Measurements from ENCODE around the gene POFUT1. TPM values are rescaled to one million over a fixed set of nuclear protein-coding genes. Genes with fewer than 3 reads are reported as not detected.

POFUT1 gene
- total and polyA plus RNA-seq, 9 of the 15 experiments (the other 6 are each of a cell fraction or from before 2014, with no cell fraction given) = 3.5 to 44.7 (median 23.5) TPM

DNA sequence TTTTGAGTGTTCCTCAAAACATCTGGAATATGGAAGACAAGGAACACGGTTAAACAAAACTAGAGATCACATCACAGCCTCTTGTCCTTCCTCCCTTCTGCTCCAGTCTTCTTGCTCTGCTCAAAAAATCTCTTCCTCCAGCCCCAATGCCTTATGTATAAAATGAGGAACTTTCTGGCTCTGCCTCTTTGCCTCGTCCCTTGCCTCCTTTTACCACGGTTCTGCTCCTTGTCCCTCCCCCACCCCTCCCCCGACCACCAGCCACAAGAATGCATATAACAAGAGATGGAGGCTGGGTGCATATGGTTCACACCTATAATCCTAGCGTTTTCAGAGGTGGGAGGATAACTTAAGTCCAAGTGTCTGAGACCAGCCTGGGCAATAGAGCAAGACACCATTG lies 43.7 kb upstream of the POFUT1 start:
- intact Hi-C loops (cut with micrococcal nuclease) (no loop called here), in situ Hi-C loops (cut with MboI) (loop anchor here (25.0 kb wide), 1 partner anchor 498 kb away; the partner anchor contains the start of gene C20orf203)
- no TSS peak for BruUV-seq (replicated peaks)
- POLR2A ChIA-PET = no interaction called here
- DNase-seq (ENCODE audit: extremely low read depth in 1 of 4, low spot score in 3 of 4) = no peak
- H3K27me3 ChIP-seq (ENCODE audit: control insufficient read depth in 2 of 2, insufficient read depth in 2 of 2, low read length in 2 of 2) = no peaks in the 10 kb centered on the region
- no peak overlapping the region for H2AFZ ChIP-seq (ENCODE audit: low read depth, low read length)
- H3K9me1 ChIP-seq (ENCODE audit: control insufficient read depth, insufficient read depth, low read length) = no peaks in the 10 kb centered on the region
- TF ChIP-seq, protein P1, sequence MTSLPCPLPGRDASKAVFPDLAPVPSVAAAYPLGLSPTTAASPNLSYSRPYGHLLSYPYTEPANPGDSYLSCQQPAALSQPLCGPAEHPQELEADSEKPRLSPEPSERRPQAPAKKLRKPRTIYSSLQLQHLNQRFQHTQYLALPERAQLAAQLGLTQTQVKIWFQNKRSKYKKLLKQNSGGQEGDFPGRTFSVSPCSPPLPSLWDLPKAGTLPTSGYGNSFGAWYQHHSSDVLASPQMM (CRISPR knock-in tag; IDR thresholded peaks at IDR 0.05) = no peak
- TF ChIP-seq PRPF4 (IDR thresholded peaks at IDR 0.05; ENCODE audit: insufficient read depth, low read depth, low read length, poor library complexity, severe bottlenecking) (no peak), GABPA (tag; conservative IDR thresholded peaks at IDR 0.05; ENCODE audit: low read depth) (no peak), ILK (tag; IDR thresholded peaks at IDR 0.05; ENCODE audit: borderline replicate concordance, low read depth) (no peak), RFX1 (IDR thresholded peaks at IDR 0.05) (no peak), ZNF347 (CRISPR knock-in tag; IDR thresholded peaks at IDR 0.05; ENCODE audit: low read depth) (no peak), ZNF197 (CRISPR knock-in tag; IDR thresholded peaks at IDR 0.05; ENCODE audit: low read depth) (no peak), ZNF696 (CRISPR knock-in tag; conservative IDR thresholded peaks at IDR 0.05) (no peak), ZFX (CRISPR knock-in tag; IDR thresholded peaks at IDR 0.05) (no peak), ARID1B (IDR thresholded peaks at IDR 0.05) (no peak), KLF10 (CRISPR knock-in tag; IDR thresholded peaks at IDR 0.05) (no peak), CBX3 (IDR thresholded peaks at IDR 0.05; ENCODE audit: borderline replicate concordance in 1 of 2, low read length in 2 of 2) (no peak), FOXP1 (CRISPR knock-in tag; IDR thresholded peaks at IDR 0.05) (no peak), PHB (CRISPR knock-in tag; IDR thresholded peaks at IDR 0.05) (no peak), SIX5 (IDR thresholded peaks at IDR 0.05; ENCODE audit: borderline replicate concordance in 1 of 2, insufficient read depth in 1 of 2, low read depth in 1 of 2, low read length in 2 of 2) (no peak)
- TF ChIP-seq, protein P2, sequence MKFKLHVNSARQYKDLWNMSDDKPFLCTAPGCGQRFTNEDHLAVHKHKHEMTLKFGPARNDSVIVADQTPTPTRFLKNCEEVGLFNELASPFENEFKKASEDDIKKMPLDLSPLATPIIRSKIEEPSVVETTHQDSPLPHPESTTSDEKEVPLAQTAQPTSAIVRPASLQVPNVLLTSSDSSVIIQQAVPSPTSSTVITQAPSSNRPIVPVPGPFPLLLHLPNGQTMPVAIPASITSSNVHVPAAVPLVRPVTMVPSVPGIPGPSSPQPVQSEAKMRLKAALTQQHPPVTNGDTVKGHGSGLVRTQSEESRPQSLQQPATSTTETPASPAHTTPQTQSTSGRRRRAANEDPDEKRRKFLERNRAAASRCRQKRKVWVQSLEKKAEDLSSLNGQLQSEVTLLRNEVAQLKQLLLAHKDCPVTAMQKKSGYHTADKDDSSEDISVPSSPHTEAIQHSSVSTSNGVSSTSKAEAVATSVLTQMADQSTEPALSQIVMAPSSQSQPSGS (CRISPR knock-in tag; IDR thresholded peaks at IDR 0.05) = no peak
- H3K4me3 ChIP-seq = no peak overlapping the region
- peaks cover 10 to 20% of the 10 kb centered on the region in 2 experiments for H3K4me1 ChIP-seq (replicated peaks in 1 of 2; ENCODE audit: control insufficient read depth in 2 of 2, insufficient read depth in 2 of 2, low read length in 2 of 2)
- FAIRE-seq = no peak
- ATAC-seq = no peak
- WGBS (ENCODE audit: insufficient coverage, low coverage, missing lambda C conversion rate) = 50% methylated on average over 2 of the region's 5 CpGs
- H3K9me3 ChIP-seq (replicated peaks; ENCODE audit: control insufficient read depth, insufficient read depth, low read depth, low read length) = no peaks in the 10 kb centered on the region
- no peak overlapping the region for H3K27ac ChIP-seq (ENCODE audit: extremely low read depth, low read depth, low read length)
- CTCF ChIA-PET (ENCODE audit: low intra/inter-chr PET ratio) = no interaction called here
- peaks cover 69% of the 10 kb centered on the region for H3K36me3 ChIP-seq (ENCODE audit: control insufficient read depth, insufficient read depth, low read length)
- no peak overlapping the region for H3K9ac ChIP-seq (ENCODE audit: insufficient read depth in 1 of 2, low read depth in 2 of 2, low read length in 2 of 2)
- no peaks in the 10 kb centered on the region for H4K20me1 ChIP-seq (replicated peaks; ENCODE audit: control insufficient read depth, insufficient read depth, low read length)
- no peaks in the 10 kb centered on the region for H3K79me2 ChIP-seq (ENCODE audit: control insufficient read depth, insufficient read depth, low read length)
- no peak overlapping the region for H3K4me2 ChIP-seq (ENCODE audit: insufficient read depth, low read length)

Measured in K562 (cell line).